Caco-2 (cell line): Measurements from ENCODE around the gene ATP6V0E2. TPM values are rescaled to one million over a fixed set of nuclear protein-coding genes. Genes with fewer than 3 reads are reported as not detected.

Experiments used
- BruUV-seq: library from RNA; stranded (reverse); fragments of 400-500 nt; replicated peaks from 2 replicates; lab custom pipeline; 2021; lab: Mats Ljungman, UMichigan
- CTCF ChIA-PET: fragments of 300-600 bp; sonication (Branson Sonifier 250); formaldehyde crosslinking; loops from one replicate; lab custom pipeline; 2022; ENCODE audit warnings: antibody characterized with exemption; lab: Charles Lee
- POLR2A ChIA-PET: fragments of 300-600 bp; sonication (Branson Sonifier 250); formaldehyde crosslinking; loops from one replicate; lab custom pipeline; 2022; ENCODE audit warnings: antibody characterized with exemption; lab: Charles Lee
- DNase-seq, 2 experiments: peaks; one replicate each; pipeline versions ENCODE4 v3.0.0 to v3.0.0-alpha.2; 2020 to 2022
- H3K27me3 ChIP-seq: replicated peaks from 2 replicates; pipeline ENCODE4 v1.6.0; 2011; ENCODE audit warnings: low read length; ENCODE audit not compliant: control insufficient read depth, insufficient read depth
- H3K36me3 ChIP-seq: 2 replicates; pipeline ENCODE4 v1.5.1; 2011; ENCODE audit warnings: low read length; ENCODE audit not compliant: control insufficient read depth, insufficient read depth
- H3K4me1 ChIP-seq: fragments of 250-450 bp; sonication (Bioruptor Pico); 2 replicates; pipeline ENCODE4 v1.5.1; 2020; ENCODE audit warnings: mild to moderate bottlenecking
- H3K4me3 ChIP-seq: 2 replicates; pipeline ENCODE4 v1.5.1; 2011; ENCODE audit warnings: low read depth, mild to moderate bottlenecking, control low read depth, low read length
- H3K9me3 ChIP-seq: fragments of 250-450 bp; sonication (Bioruptor Pico); 2 replicates; pipeline ENCODE4 v1.5.1; 2020; ENCODE audit warnings: mild to moderate bottlenecking, moderate library complexity
- H3K27ac Mint-ChIP-seq: one replicate; pipeline ENCODE4 v1.8.0; 2022; ENCODE audit warnings: mixed read lengths; ENCODE audit not compliant: unreplicated experiment
- H3K27me3 Mint-ChIP-seq: one replicate; pipeline ENCODE4 v1.8.0; 2022; ENCODE audit warnings: mixed read lengths; ENCODE audit not compliant: insufficient read depth, unreplicated experiment
- H3K36me3 Mint-ChIP-seq: one replicate; pipeline ENCODE4 v1.8.0; 2022; ENCODE audit warnings: mild to moderate bottlenecking, mixed read lengths; ENCODE audit not compliant: insufficient read depth, unreplicated experiment
- H3K4me1 Mint-ChIP-seq: one replicate; pipeline ENCODE4 v1.8.0; 2022; ENCODE audit warnings: low read depth, mixed read lengths; ENCODE audit not compliant: unreplicated experiment
- H3K4me3 Mint-ChIP-seq: one replicate; pipeline ENCODE4 v1.8.0; 2022; ENCODE audit warnings: mild to moderate bottlenecking, moderate library complexity, mixed read lengths; ENCODE audit not compliant: unreplicated experiment
- H3K9me3 Mint-ChIP-seq: one replicate; pipeline ENCODE4 v1.8.0; 2022; ENCODE audit warnings: mixed read lengths; ENCODE audit not compliant: unreplicated experiment
- intact Hi-C: fragments of 100-400 bp; cut with micrococcal nuclease; formaldehyde crosslinking; loops from one replicate; pipeline ENCODE4 v1.10.0; 2022; ENCODE audit not compliant: unreplicated experiment
- total RNA-seq: library from RNA; stranded (reverse); gene quantifications from 2 replicates; pipeline ENCODE4 v1.2.3, GENCODE V29; 2022
- TF ChIP-seq, protein P1 (sequence below), 2 experiments: fragments of 200-600 bp in 1 of 2; IDR thresholded peaks; 1 replicate in 1 of 2; 2 replicates in 1 of 2; pipeline versions ENCODE4 v1.5.1 to v1.8.0; 2011 to 2022; ENCODE audit warnings: antibody characterized with exemption in 1 of 2, control low read depth in 1 of 2, inconsistent platforms in 1 of 2, low read depth in 1 of 2, low read length in 1 of 2, mild to moderate bottlenecking in 1 of 2, moderate library complexity in 1 of 2; ENCODE audit not compliant: insufficient read depth in 1 of 2, severe bottlenecking in 1 of 2, unreplicated experiment in 1 of 2

The ATP6V0E2 gene
- total RNA-seq, 1 experiment from 2014 or later: 53.9 TPM

DNA sequence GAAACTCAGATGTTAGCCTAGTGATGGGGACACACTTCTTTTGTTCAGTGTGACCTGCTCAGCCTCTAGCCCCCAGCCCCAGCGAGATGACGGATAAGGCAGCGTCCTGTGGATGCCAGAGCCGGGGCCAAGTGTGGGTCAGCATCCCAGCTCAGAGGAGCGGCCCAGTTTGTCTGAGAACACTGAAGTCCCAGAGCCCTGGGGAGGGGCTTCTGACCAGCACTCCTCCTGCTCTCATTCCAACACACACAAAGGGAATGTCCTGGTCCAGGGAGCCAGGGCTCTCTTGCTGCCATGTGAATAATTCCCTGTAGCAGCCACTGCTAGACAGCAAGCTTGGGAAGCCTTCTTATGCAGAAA lies 4.5 kb upstream of the ATP6V0E2 start:
- Histone ChIP-seq H3K4me3 (no peak overlapping the region), H3K27me3 (no peaks in the 10 kb centered on the region), H3K4me1 (0 out of 2 replicates have a peak, but pooled peaks cover 3% of the 10 kb centered on the region), H3K9me3 (no peaks in the 10 kb centered on the region), H3K36me3 (no peaks in the 10 kb centered on the region)
- TF ChIP-seq, protein P1, sequence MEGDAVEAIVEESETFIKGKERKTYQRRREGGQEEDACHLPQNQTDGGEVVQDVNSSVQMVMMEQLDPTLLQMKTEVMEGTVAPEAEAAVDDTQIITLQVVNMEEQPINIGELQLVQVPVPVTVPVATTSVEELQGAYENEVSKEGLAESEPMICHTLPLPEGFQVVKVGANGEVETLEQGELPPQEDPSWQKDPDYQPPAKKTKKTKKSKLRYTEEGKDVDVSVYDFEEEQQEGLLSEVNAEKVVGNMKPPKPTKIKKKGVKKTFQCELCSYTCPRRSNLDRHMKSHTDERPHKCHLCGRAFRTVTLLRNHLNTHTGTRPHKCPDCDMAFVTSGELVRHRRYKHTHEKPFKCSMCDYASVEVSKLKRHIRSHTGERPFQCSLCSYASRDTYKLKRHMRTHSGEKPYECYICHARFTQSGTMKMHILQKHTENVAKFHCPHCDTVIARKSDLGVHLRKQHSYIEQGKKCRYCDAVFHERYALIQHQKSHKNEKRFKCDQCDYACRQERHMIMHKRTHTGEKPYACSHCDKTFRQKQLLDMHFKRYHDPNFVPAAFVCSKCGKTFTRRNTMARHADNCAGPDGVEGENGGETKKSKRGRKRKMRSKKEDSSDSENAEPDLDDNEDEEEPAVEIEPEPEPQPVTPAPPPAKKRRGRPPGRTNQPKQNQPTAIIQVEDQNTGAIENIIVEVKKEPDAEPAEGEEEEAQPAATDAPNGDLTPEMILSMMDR (IDR thresholded peaks at IDR 0.05; ENCODE audit: insufficient read depth in 1 of 2, low read depth in 1 of 2, low read length in 1 of 2, severe bottlenecking in 1 of 2, unreplicated experiment in 1 of 2): no peak
- no peaks in the 10 kb centered on the region for H3K27me3 Mint-ChIP-seq
- ChIA-PET POLR2A (no interaction called here), CTCF (interaction anchor here (1.4 kb wide), 1 partner anchor 14 kb away, joined by 3 read pairs; no protein-coding TSS in a partner anchor)
- peaks cover 12% of the 10 kb centered on the region for H3K36me3 Mint-ChIP-seq
- no TSS peak for BruUV-seq
- no peaks in the 10 kb centered on the region for H3K9me3 Mint-ChIP-seq
- no peak for DNase-seq
- H3K27ac Mint-ChIP-seq: no peak overlapping the region
- intact Hi-C loops: no loop called here
- peaks cover 6% of the 10 kb centered on the region for H3K4me1 Mint-ChIP-seq
- H3K4me3 Mint-ChIP-seq: no peak overlapping the region

DNA sequence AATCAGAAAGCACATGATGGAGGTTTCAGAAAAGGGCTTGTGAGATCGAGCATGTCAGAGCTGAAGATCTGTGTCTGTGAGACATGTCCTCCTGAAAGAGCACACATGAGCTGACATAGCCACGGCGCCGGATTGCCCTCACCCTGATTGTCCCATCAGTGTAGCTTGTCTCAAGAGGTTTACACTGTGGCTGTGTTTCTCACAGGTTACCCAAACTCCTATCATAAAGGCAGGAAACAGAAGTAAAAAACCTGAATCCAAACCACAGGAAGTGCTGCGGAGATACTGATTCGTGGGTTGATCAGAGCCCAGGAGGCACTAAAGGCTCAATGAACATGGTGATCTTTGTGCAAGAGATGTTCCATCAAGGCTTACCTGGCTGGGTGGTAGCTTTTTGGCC lies 3.9 kb upstream of the ATP6V0E2 start:
- Mint-ChIP-seq H3K4me3 (no peak overlapping the region), H3K4me1 (peaks cover 12% of the 10 kb centered on the region), H3K27me3 (no peaks in the 10 kb centered on the region), H3K36me3 (peaks cover 12% of the 10 kb centered on the region), H3K9me3 (no peaks in the 10 kb centered on the region), H3K27ac (no peak overlapping the region)
- BruUV-seq: no TSS peak
- H3K4me1 ChIP-seq: peaks cover 9% of the 10 kb centered on the region; the same call in 1 of the 2 replicates
- H3K9me3 ChIP-seq: no peaks in the 10 kb centered on the region
- CTCF ChIA-PET: interaction anchor here (0.6 kb wide), 1 partner anchor 89 kb away, joined by 3 read pairs; no protein-coding TSS in a partner anchor
- no peaks in the 10 kb centered on the region for H3K36me3 ChIP-seq
- no peak overlapping the region for H3K4me3 ChIP-seq
- no peaks in the 10 kb centered on the region for H3K27me3 ChIP-seq
- TF ChIP-seq, protein P1 (IDR thresholded peaks at IDR 0.05; ENCODE audit: insufficient read depth in 1 of 2, low read depth in 1 of 2, low read length in 1 of 2, severe bottlenecking in 1 of 2, unreplicated experiment in 1 of 2): no peak
- intact Hi-C loops: no loop called here
- POLR2A ChIA-PET: no interaction called here
- no peak for DNase-seq

DNA sequence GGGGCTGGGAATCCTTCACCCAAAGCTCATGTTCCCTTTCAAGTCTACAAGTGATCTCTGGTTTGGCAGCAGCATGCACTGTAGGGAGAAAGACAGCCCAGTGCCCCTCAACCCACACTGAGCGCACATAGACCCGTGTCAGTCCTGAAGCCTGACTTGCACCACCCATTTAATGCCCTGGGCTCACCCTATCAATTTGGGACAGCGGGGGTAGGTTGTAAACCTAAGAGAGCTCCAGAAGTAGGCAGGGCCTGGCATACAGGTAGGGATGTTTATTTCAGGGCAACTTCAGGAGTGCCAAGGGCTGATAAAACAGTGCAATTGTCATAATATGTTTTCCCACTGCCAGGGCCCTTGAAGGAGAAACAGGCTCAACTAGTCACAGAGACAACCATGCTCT lies 3.5 kb upstream of the ATP6V0E2 start:
- intact Hi-C loops: no loop called here
- H3K36me3 Mint-ChIP-seq: peaks cover 12% of the 10 kb centered on the region
- H3K27me3 ChIP-seq: no peaks in the 10 kb centered on the region
- H3K4me3 Mint-ChIP-seq: no peak overlapping the region
- no peak overlapping the region for H3K27ac Mint-ChIP-seq
- H3K36me3 ChIP-seq: no peaks in the 10 kb centered on the region
- no TSS peak for BruUV-seq
- no peaks in the 10 kb centered on the region for H3K9me3 Mint-ChIP-seq
- no peak for DNase-seq
- TF ChIP-seq, protein P1 (IDR thresholded peaks at IDR 0.05; ENCODE audit: insufficient read depth in 1 of 2, low read depth in 1 of 2, low read length in 1 of 2, severe bottlenecking in 1 of 2, unreplicated experiment in 1 of 2): no peak
- H3K27me3 Mint-ChIP-seq: no peaks in the 10 kb centered on the region
- H3K4me1 Mint-ChIP-seq: peaks cover 16% of the 10 kb centered on the region
- H3K9me3 ChIP-seq: no peaks in the 10 kb centered on the region
- no peak overlapping the region for H3K4me3 ChIP-seq
- CTCF ChIA-PET: interaction anchor here (0.6 kb wide), 1 partner anchor 89 kb away, joined by 3 read pairs; no protein-coding TSS in a partner anchor
- peaks cover 9% of the 10 kb centered on the region; the same call in 1 of the 2 replicates for H3K4me1 ChIP-seq
- POLR2A ChIA-PET: no interaction called here
